Measurements from ENCODE around the gene SLC1A5. TPM values are rescaled to one million over a fixed set of nuclear protein-coding genes. Genes with fewer than 3 reads are reported as not detected.
"Not testable (repeated sequence)": the region's sequence is repeated elsewhere in the genome, so short reads cannot be mapped to it uniquely, and the experiment has no call there.

SLC1A5 gene
- total RNA-seq, 1 donor from 2014 or later, result 76.6 TPM

- no peak for DNase-seq (ENCODE audit: low spot score)
Measured at GRCh38 chr19:46802152-46802551, 13.8 kb upstream of the SLC1A5 start.

GRCh38 chr19:46798713-46799112 lies 10.3 kb upstream of the SLC1A5 start:
- DNase-seq (ENCODE audit: low spot score), result no peak

- no peak for DNase-seq (ENCODE audit: low spot score)
Measured at GRCh38 chr19:46797881-46798280, 9.5 kb upstream of the SLC1A5 start.

GRCh38 chr19:46791944-46792343 lies 3.5 kb upstream of the SLC1A5 start:
- DNase-seq (ENCODE audit: low spot score), result peak; percentile 57

GRCh38 chr19:46789371-46789770 lies 977 bp upstream of the SLC1A5 start:
- DNase-seq (ENCODE audit: low spot score), result peak; percentile 27

- DNase-seq (ENCODE audit: low spot score), result no peak
Measured at GRCh38 chr19:46788968-46789338, 559 bp upstream of the SLC1A5 start.

- peak; percentile 88 for DNase-seq (ENCODE audit: low spot score)
Measured at GRCh38 chr19:46787331-46788261, 798 bp downstream of the SLC1A5 start.

GRCh38 chr19:46787040-46787330 lies 1.4 kb downstream of the SLC1A5 start:
- DNase-seq (ENCODE audit: low spot score), result no peak

GRCh38 chr19:46786236-46787039 lies 2.0 kb downstream of the SLC1A5 start:
- DNase-seq (ENCODE audit: low spot score), result peak; percentile 86

GRCh38 chr19:46785980-46786235 lies 2.5 kb downstream of the SLC1A5 start:
- no peak for DNase-seq (ENCODE audit: low spot score)

- no peak for DNase-seq (ENCODE audit: low spot score)
Measured at GRCh38 chr19:46785054-46785979, 3.1 kb downstream of the SLC1A5 start.

- peak; percentile 76 for DNase-seq (ENCODE audit: low spot score)
Measured at GRCh38 chr19:46784262-46785053, 3.9 kb downstream of the SLC1A5 start.

- no peak for DNase-seq (ENCODE audit: low spot score)
Measured at GRCh38 chr19:46783670-46784069, 4.7 kb downstream of the SLC1A5 start.

- no peak for DNase-seq (ENCODE audit: low spot score)
Measured at GRCh38 chr19:46782355-46783019, 5.9 kb downstream of the SLC1A5 start.

- DNase-seq (ENCODE audit: low spot score), result not testable (repeated sequence)
Measured at GRCh38 chr19:46777956-46778645, 10.3 kb downstream of the SLC1A5 start.

GRCh38 chr19:46776927-46777911 lies 11.2 kb downstream of the SLC1A5 start:
- no peak for DNase-seq (ENCODE audit: low spot score)

- no peak for DNase-seq (ENCODE audit: low spot score)
Measured at GRCh38 chr19:46775642-46776258, 12.6 kb downstream of the SLC1A5 start.

GRCh38 chr19:46773018-46773399 lies 15.4 kb downstream of the SLC1A5 start:
- DNase-seq (ENCODE audit: low spot score), result no peak

Data from umbilical cord (tissue), 2 donors.